DOHH2 (cell line): ENCODE data around the gene MID1.

Source experiments
- EZH2phosphoT487 ChIP-seq: fragments of 200-600 bp; sonication (generic); IDR thresholded peaks from 2 replicates; pipeline ENCODE4 v1.6.1; 2017; ENCODE audit warnings: borderline replicate concordance, mild to moderate bottlenecking, antibody characterized with exemption, low read length, moderate library complexity, mixed read lengths
- TF ChIP-seq, protein P1 (sequence below): fragments of 200-600 bp; sonication (generic); IDR thresholded peaks from one replicate; pipeline ENCODE4 v1.5.1; 2014; ENCODE audit warnings: antibody characterized with exemption, mild to moderate bottlenecking, low read depth, low read length; ENCODE audit not compliant: poor library complexity, severe bottlenecking

DNA sequence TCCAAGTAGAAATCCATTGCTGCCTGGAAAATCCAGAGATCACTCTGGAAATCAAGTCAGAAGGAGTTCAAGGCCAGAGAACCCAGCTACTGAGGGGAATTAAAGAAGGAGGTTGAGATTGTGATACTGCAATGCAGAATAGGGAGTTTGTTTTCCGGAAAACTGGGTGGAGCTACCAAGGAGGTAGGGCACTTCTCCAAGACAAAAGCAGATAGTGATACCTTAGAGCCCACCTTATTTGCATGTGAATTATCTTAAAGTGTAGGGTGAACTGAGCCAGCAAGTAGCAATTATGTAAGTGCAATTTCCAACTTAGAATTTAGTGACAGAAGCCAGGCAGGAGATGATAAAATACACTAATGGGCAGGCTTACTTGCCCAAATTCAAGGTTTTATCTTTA lies 178.9 kb downstream of the MID1 start:
- TF ChIP-seq, protein P1, sequence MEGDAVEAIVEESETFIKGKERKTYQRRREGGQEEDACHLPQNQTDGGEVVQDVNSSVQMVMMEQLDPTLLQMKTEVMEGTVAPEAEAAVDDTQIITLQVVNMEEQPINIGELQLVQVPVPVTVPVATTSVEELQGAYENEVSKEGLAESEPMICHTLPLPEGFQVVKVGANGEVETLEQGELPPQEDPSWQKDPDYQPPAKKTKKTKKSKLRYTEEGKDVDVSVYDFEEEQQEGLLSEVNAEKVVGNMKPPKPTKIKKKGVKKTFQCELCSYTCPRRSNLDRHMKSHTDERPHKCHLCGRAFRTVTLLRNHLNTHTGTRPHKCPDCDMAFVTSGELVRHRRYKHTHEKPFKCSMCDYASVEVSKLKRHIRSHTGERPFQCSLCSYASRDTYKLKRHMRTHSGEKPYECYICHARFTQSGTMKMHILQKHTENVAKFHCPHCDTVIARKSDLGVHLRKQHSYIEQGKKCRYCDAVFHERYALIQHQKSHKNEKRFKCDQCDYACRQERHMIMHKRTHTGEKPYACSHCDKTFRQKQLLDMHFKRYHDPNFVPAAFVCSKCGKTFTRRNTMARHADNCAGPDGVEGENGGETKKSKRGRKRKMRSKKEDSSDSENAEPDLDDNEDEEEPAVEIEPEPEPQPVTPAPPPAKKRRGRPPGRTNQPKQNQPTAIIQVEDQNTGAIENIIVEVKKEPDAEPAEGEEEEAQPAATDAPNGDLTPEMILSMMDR, result no peak
- TF ChIP-seq EZH2phosphoT487, result no peak
